Right lobe of liver (tissue), 6 donors: ENCODE data around the gene NTMT1. TPM values are rescaled to one million over a fixed set of nuclear protein-coding genes. Genes with fewer than 3 reads are reported as not detected.

Experiments
- ATAC-seq, 4 donors: fragments of 200-7000 bp; cut with Tn5 transposase; one replicate each; pipeline ENCODE4 v1.9.1; 2020; ENCODE audit warnings: mild to moderate bottlenecking in 4 of 4, moderate library complexity in 4 of 4
- DNase-seq, 3 donors: peaks; one replicate each; pipeline ENCODE4 v3.0.0-alpha.2; 2020
- H3K27ac ChIP-seq, 3 donors: fragments of 200-600 bp; one replicate each; pipeline ENCODE4 v1.8.0; 2022
- H3K27me3 ChIP-seq, 2 donors: fragments of 200-600 bp; one replicate each; pipeline ENCODE4 v1.8.0; 2022
- H3K36me3 ChIP-seq, 4 donors: fragments of 200-600 bp; sonication (generic) in 1 of 4; one replicate each; pipeline versions ENCODE4 v1.5.1 to v1.8.0; 2017 to 2022; ENCODE audit warnings: control low read depth in 1 of 4
- H3K4me1 ChIP-seq, 4 donors: fragments of 200-600 bp; sonication (generic) in 1 of 4; one replicate each; pipeline versions ENCODE4 v1.5.1 to v1.8.0; 2017 to 2022; ENCODE audit warnings: control low read depth in 1 of 4
- H3K4me3 ChIP-seq, 3 donors: fragments of 200-600 bp; one replicate each; pipeline ENCODE4 v1.8.0; 2022
- H3K9me3 ChIP-seq, 4 donors: fragments of 200-600 bp; sonication (generic) in 1 of 4; one replicate each; pipeline versions ENCODE4 v1.5.1 to v1.8.0; 2017 to 2022; ENCODE audit warnings: control low read depth in 1 of 4
- POLR2A ChIP-seq: fragments of 450-650 bp; IDR thresholded peaks from one replicate; pipeline ENCODE4 v1.6.1; 2017; ENCODE audit warnings: antibody characterized with exemption, mild to moderate bottlenecking
- WGBS: methylation state at CpG from one replicate; pipeline ENCODE4 v1.1.6; 2018; ENCODE audit warnings: low coverage, low lambda C conversion rate; ENCODE audit not compliant: insufficient coverage; ENCODE audit errors: missing lambda C conversion rate; 5-methylcytosine and 5-hydroxymethylcytosine counted together
- intact Hi-C, 2 donors: fragments of 100-400 bp; cut with DNase I; formaldehyde crosslinking; loops; one replicate each; pipeline versions ENCODE4 v1.11.2 to v1.14.1; 2022
- long read RNA-seq: library from polyadenylated mRNA; unstranded; transcript quantifications from one replicate; pipeline ENCODE4 v2.0.0, GENCODE V29; 2019
- total RNA-seq, 6 experiments: library from RNA; depleted of rRNA in 2 of 6; stranded (reverse); fragments of >200 nt in 2 of 6; fragmentation: NEBNext Ultra II Directional in 3 of 6; extraction: Animal tissue kit (Norgen Biotek cat#: 25700) in 3 of 6; gene quantifications; one replicate each; pipeline versions ENCODE4 v1.1.0 to v1.2.4, GENCODE V29; 2016 to 2023
- TF ChIP-seq, protein P1 (sequence below), 4 donors: fragments of 200-600 bp in 3 of 4; fragments of 450-650 bp in 1 of 4; IDR thresholded peaks; one replicate each; pipeline versions ENCODE4 v1.5.1 to v1.8.0; 2016 to 2022; ENCODE audit warnings: antibody characterized with exemption in 4 of 4, mild to moderate bottlenecking in 2 of 4
- donor health status: DM: no; HTN: yes; CAD: no.
- donor health status: DM: no; HTN: no; CAD: no.
- donor health status: DM: no; HTN: no; CAD: no.
- donor health status: DM: no; HTN: yes; CAD: no.
- donor health status: DM: no; HTN: yes; CAD: no.

The NTMT1 gene, protein sequence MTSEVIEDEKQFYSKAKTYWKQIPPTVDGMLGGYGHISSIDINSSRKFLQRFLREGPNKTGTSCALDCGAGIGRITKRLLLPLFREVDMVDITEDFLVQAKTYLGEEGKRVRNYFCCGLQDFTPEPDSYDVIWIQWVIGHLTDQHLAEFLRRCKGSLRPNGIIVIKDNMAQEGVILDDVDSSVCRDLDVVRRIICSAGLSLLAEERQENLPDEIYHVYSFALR
- 10 to 100 TPM; 15.6 to 28.3 (median 20.7) TPM for total RNA-seq
- long read RNA-seq, transcript NTMT1-203 (4 exons, 1,315 nt) = major isoform, 5 of 6 reads
- long read RNA-seq, partial matches to known transcripts = 0 of 6 reads
- long read RNA-seq, other reads (novel, unspliced or antisense) = 0 of 6 reads

DNA sequence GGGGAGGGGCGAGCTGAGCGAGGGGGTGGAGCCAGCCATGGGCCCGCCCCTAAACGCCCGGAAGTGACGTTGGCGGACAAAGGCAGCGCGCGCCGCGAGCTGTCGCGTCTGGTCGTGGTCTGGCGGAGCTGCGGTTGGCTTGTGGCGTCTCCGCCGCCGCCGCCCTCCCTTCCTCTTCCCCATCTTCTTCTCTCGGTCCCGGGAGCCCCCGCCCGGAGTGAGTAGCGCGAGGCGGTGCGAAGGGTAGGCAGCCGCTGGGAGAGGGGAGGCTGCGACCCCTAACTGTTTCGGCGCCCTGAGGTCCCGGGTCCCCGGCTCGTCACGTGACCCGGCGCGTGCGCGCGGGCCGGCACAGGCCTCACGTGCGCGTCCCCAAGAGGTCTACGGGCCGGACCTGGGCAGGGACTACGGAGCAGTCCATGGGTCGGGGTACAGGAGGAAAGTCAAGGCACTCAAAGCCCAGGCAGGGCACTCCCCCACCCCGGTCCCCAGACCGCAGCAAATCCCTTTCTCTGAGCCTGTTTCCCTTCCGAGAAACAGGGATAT, at the start of gene NTMT1:
TSS of gene NTMT1 (plus strand) at position 85 of the 546 bp plus-strand sequence. CDS start 6,541 bp downstream, outside the sequence.
- H3K36me3 ChIP-seq = no peaks in the 10 kb centered on the region
- peak within 1 kb of the TSS; percentile 90 to 98 (median 95) for H3K27ac ChIP-seq
- WGBS = 5% methylated on average over 14 of the region's 55 CpGs
- H3K27me3 ChIP-seq = no peaks in the 10 kb centered on the region
- TF ChIP-seq, protein P1, sequence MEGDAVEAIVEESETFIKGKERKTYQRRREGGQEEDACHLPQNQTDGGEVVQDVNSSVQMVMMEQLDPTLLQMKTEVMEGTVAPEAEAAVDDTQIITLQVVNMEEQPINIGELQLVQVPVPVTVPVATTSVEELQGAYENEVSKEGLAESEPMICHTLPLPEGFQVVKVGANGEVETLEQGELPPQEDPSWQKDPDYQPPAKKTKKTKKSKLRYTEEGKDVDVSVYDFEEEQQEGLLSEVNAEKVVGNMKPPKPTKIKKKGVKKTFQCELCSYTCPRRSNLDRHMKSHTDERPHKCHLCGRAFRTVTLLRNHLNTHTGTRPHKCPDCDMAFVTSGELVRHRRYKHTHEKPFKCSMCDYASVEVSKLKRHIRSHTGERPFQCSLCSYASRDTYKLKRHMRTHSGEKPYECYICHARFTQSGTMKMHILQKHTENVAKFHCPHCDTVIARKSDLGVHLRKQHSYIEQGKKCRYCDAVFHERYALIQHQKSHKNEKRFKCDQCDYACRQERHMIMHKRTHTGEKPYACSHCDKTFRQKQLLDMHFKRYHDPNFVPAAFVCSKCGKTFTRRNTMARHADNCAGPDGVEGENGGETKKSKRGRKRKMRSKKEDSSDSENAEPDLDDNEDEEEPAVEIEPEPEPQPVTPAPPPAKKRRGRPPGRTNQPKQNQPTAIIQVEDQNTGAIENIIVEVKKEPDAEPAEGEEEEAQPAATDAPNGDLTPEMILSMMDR (IDR thresholded peaks at IDR 0.05) = peak in 1 of 4 donors; percentile 2
- peak; percentile 98 for TF ChIP-seq POLR2A
- ATAC-seq (peak; percentile 85 to 94 (median 90)), DNase-seq (peak; percentile 91 to 93 (median 91))
- peak within 1 kb of the TSS; percentile 80 to 99 (median 87) for H3K4me3 ChIP-seq
- H3K9me3 ChIP-seq = no peaks in the 10 kb centered on the region
- H3K4me1 ChIP-seq = peaks cover 0 to 32% (median 9%) of the 10 kb centered on the region in 4 donors
- intact Hi-C loops = no loop called here

DNA sequence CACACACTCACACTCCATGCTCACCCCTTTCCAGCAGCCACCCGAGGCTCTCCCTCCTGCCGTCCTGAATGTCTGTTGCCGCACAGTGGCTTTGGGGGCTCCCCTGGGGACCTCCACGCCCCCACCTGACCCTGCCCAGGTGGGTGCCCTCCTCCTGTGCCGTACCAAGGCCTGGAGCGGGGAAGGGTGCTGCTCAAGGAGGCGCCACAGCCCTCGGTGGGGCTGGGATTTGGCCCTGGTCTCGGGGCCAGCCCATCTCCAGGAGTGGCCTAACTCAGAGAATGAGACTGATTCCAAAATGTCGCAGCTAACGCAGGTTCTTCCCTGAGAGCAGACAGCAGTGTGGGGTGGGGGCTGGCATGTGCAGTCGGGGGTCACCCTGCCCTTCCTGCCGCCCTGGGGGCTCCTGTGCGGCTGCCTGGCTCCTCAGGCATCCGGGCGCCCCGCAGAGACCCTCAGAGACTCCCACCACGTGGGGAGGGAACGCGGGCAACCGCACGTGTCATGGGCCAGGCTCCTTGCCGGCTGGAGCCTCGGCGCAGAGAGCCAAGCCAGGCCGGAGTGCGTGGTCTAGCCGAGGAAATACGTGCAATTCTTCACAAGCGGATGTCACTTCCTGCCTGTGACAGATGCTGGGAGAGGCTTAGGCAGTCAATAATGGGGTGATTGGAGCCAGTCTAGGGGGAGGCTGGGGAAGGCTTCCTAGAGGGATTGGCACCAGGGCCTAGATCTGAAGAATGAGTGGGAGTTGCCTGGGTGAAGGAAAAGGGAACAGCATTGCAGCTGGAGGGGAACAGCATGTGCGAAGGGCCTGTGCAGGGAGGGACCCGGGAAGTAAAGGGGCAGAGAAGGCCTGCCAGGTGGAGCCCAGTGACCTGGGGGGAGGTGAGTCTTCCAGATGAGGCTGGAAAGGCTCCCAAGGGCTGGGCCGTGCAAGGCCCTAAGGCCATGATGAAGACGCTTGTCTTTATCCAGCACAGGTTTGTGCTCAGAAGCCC, 49.1 kb upstream of the NTMT1 start:
- H3K27me3 ChIP-seq = no peaks in the 10 kb centered on the region
- peaks cover 0 to 3% (median 0%) of the 10 kb centered on the region in 4 donors for H3K4me1 ChIP-seq
- peak overlapping the region in 2 of 3 donors; percentile 15 to 60 for H3K27ac ChIP-seq
- TF ChIP-seq, protein P1 (IDR thresholded peaks at IDR 0.05) = no peak
- TF ChIP-seq POLR2A = no peak
- H3K9me3 ChIP-seq = no peaks in the 10 kb centered on the region
- DNase-seq (peak in 2 of 3 donors; percentile 64 to 65), ATAC-seq (peak; percentile 39 to 73 (median 64))
- no peak overlapping the region for H3K4me3 ChIP-seq
- no peaks in the 10 kb centered on the region for H3K36me3 ChIP-seq
- 67% methylated on average over 11 of the region's 34 CpGs for WGBS
- intact Hi-C loops = no loop called here

DNA sequence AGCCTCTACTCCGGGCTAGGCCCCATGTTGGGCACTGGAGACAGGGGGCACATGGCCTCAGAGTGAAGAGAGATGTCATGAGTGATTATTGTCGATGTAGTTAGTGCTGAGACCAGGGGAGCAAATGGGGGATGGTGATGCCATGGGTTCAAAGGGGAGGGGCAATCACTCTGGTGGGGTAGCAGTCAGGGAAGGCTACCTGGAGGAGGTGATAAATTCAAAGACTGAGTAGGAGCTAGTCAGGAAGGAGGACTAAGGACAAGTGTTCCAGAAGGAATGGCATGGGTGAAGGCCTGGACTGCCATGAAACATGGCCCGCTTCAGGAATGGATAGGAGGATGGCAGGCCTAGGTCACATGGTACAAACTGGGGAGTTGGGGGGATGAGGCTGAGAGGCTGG, 46.7 kb upstream of the NTMT1 start:
- intact Hi-C loops = no loop called here
- no peak for ATAC-seq
- WGBS = 100% methylated on average over 3 of the region's 3 CpGs
- Histone ChIP-seq H3K9me3 (no peaks in the 10 kb centered on the region), H3K36me3 (no peaks in the 10 kb centered on the region), H3K27ac (no peak overlapping the region), H3K27me3 (no peaks in the 10 kb centered on the region), H3K4me1 (peaks cover 0 to 5% (median 0%) of the 10 kb centered on the region in 4 donors), H3K4me3 (no peak overlapping the region)
- DNase-seq = no peak
- TF ChIP-seq, protein P1 (IDR thresholded peaks at IDR 0.05) = no peak
- no peak for TF ChIP-seq POLR2A

DNA sequence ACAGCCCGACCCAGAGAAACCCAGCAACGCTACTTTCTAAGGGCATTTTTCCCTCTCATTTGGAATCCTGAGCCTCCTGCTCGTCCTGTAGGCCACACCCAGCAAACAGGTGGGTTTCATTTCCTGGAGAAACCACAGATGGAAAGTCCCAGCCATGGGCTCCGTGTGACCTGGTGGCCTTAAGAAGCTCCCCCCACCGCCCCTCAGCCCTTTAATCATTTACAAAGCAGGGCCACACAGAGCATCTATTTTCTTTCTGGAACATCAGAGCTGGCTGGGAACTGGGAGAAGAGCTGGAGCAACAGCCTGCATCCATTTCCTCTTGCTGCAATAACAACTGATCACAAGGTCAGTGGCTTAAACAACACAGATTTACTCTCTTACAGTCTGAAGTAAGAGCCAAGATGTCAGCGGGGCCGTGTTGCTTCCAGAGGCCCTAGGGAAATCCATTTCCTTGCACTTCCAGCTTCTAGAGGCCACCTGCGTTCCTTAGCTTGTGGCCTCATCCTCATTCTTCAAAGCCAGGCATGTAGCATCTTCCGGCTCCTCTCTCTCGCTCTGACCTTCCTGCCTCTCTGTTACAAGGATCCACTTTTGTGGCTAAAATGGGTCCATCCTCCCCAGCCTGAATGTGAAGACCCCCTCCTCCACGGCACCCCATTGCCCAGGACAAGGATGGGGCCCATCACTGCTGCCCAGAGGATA, 45.6 kb upstream of the NTMT1 start:
- ATAC-seq = no peak
- intact Hi-C loops = no loop called here
- no peaks in the 10 kb centered on the region for H3K27me3 ChIP-seq
- DNase-seq = no peak
- H3K9me3 ChIP-seq = no peaks in the 10 kb centered on the region
- H3K4me3 ChIP-seq = no peak overlapping the region
- peaks cover 0 to 4% (median 0%) of the 10 kb centered on the region in 4 donors for H3K4me1 ChIP-seq
- H3K27ac ChIP-seq = no peak overlapping the region
- no peak for TF ChIP-seq POLR2A
- TF ChIP-seq, protein P1 (IDR thresholded peaks at IDR 0.05) = no peak
- 81% methylated on average over 9 of the region's 11 CpGs for WGBS
- H3K36me3 ChIP-seq = no peaks in the 10 kb centered on the region
